ENCODE measurements around the gene CDH24.
"Not testable (repeated sequence)": the region's sequence is repeated elsewhere in the genome, so short reads cannot be mapped to it uniquely, and the experiment has no call there.

CDH24 gene

DNA sequence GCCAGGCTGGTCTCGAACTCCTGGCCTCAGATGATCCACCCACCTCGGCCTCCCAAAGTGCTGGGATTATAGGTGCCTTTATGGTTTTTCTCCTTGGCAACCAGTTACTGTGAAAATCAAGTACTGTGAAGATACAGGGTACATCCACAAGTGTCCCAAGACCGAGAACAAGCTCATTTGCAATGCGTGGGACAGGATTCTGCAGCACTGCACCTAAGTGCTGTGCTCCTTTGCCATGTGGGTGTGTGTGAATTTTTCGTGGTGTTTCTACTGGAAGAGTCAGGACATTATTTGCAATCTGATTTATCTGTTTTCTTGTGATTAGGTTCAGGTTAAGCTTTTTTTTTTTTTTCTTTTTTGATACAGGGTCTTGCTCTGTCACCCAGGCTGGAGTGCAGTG, 40.2 kb downstream of the CDH24 start:
- DNase-seq (ENCODE audit: low read depth) = no peak

- DNase-seq (ENCODE audit: low read depth) = no peak
Observed at GRCh38 chr14:23015618-23016017, 41.7 kb downstream of the CDH24 start.

DNA sequence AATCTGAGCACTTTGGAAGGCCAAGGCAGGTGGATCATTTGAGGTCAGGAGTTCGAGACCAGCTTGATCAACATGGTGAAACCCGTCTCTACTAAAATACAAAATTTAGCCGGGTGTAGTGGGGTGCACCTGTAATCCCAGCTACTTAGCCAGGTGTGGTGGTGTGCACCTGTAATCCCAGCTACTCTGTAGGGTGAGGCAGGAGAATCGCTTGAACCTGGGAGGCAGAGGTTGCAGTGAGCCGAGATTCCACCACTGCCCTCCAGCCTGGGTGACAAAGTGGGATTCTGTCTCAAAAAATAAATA, 43.6 kb downstream of the CDH24 start:
- not testable (repeated sequence) for DNase-seq (ENCODE audit: low read depth)

DNA sequence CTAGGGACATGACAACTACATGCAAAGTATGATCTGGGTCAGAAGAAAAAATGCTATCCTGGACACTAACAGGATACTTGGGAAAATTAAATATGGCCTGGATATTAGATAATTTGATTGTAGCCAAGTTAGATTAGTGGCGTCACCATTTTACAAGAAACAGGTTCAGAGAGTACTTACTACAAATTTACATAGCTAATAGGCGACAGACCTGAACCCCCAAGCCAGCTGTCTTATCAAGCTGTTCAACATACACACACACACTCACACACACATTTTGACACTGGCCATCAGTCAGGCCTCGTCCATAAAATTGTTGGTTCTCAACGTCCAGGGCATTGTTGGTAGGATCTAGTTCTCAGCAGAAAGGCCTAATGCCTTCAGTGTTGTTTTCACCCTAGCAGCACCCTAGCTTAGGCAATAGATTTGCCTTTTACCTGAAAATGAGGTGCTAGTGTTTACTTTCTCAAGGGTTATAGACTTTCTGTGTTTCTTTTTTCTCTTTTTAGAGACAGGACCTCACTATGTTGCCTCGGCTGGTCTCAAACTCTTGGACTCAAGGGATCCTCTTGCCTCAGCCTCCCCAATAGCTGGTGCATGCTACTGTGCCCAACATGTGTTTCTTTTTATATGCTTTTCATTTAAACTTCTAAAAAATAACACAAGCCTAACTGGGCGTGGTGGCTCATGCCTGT, 44.1 kb downstream of the CDH24 start:
- no peak for DNase-seq (ENCODE audit: low read depth)

DNA sequence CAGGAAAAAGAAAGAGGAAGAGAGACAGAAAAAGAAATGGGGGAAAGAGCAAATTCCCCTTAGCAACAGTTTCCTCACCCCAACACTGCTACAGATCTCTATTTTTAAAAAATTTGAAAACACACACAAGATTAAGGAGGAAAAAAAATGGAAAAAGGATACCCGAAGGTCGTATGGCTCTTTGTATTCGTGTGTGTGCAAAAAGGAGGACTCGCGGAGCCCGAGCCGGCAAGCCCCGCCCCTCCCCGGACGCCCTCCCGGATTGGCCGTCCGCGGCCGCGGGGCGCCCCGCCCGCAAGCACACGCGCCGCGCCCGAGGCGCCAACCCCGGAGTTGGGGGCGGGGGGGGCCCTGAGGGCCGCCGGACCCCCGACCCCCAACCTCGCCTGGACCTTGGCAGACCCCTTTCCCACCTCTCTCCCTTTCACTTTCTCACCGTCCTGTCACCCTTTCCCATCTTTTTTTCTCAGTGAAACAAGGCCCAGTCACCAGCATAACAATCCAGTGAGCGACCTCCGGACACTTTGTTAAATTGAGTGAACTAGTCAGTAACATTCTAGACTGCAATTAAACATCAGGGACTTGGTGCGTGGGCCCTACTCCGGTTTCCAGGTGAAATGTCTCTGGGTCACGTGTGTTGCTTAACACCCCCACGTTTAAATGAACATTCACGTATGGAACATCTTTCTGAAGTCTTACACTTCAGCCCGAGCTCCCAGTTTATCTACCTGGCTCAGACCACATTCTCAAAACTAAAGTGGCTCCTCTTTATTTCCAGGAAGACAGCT, 47.2 kb downstream of the CDH24 start, which contains the start of gene C14orf93:
C14orf93 (minus strand) TSS at position 205 of the 788 bp plus-strand sequence. CDS start 11,120 bp downstream, outside the sequence.
- DNase-seq (ENCODE audit: low read depth) = peak; percentile 65

DNA sequence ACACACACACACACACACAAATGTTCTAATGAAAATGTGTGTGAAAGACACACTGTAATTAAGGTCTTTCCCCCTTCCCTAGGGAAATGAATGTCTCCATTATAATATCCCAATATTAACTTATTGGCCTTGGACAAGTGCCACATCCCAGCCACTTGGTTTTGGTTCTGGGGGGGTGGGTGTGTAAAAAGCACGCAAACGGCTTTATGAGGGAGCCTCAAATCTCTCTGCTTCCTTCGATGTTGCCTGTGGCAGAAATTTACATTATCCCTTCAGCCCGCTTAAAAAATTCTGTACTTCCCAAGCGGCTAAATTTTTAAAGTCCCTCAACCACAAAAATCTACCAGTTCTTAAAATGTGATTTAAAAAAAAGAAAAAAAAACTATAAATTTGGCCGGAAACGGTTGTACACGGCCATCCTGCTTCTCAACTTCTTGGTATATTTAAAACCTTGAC, 47.8 kb downstream of the CDH24 start:
- DNase-seq (ENCODE audit: low read depth) = no peak

GRCh38 chr14:23008831-23009230, 48.5 kb downstream of the CDH24 start:
- DNase-seq (ENCODE audit: low read depth) = no peak

- DNase-seq (ENCODE audit: low read depth) = peak; percentile 95
Observed at GRCh38 chr14:23006544-23007419, 50.5 kb downstream of the CDH24 start.

GRCh38 chr14:23006188-23006534, 51.2 kb downstream of the CDH24 start:
- DNase-seq (ENCODE audit: low read depth) = no peak

- DNase-seq (ENCODE audit: low read depth) = no peak
Observed at GRCh38 chr14:23005451-23006187, 51.7 kb downstream of the CDH24 start.

GRCh38 chr14:23004274-23004673, 53.0 kb downstream of the CDH24 start:
- not testable (repeated sequence) for DNase-seq (ENCODE audit: low read depth)

GRCh38 chr14:23002592-23002991, 54.7 kb downstream of the CDH24 start:
- DNase-seq (ENCODE audit: low read depth) = no peak

DNA sequence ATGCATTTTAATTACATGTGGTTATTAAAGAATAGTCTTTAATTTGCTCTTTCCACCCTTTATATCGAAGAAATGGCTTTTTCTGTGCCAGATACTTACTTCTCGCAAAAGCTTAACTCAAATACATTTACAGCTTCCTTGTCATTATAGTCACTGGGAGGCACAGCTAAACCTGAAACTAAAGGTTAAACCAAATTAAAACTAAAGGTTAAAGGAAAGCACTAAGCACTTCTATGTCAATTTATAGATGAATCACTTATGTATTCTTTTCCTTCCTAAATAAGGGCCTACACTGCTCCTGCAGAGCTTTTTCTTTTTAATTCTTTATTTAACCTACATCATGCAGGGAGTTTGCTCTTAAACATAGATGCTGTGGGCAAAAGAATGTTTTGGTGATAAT, 56.5 kb downstream of the CDH24 start:
- DNase-seq (ENCODE audit: low read depth) = no peak

- DNase-seq (ENCODE audit: low read depth) = no peak
Observed at GRCh38 chr14:22998329-22999012, 58.8 kb downstream of the CDH24 start.

DNA sequence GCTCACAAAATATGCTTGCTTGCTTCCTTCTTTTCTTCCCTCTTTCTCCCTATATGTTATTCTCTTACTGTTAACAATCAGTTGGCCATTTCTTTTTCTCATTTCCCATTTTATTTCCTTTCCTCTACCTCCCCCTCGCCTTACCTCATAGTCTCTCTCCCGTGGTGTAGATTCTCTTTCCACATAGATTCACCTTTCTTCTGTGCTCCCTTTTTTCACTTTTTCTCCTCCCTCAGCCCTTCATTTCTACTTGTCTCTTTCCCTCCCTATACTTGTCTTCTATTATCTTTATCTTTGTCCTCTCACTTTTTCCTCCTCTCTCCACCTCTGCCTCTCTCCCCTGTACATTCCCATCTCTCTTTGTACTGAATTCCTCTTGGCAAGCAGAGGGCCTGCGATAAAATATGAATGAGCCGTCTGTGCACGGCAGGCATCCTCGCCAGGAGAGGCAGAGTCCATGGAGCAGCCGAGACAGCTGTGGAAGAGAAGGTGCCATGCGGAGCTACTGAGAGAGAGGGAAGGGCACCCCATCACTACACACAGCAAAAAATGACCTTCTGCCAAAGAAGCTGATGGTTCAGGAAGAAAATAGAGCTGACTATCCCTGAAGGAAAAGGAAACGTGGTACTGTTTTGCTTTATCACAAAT, 59.5 kb downstream of the CDH24 start:
- DNase-seq (ENCODE audit: low read depth) = no peak
